ENCODE measurements around the gene FBXL19.
A peak's percentile ranks its signal among the peaks of the same experiment; 100 is the strongest.
"Not testable (repeated sequence)": the region's sequence is repeated elsewhere in the genome, so short reads cannot be mapped to it uniquely, and the experiment has no call there.

FBXL19 gene

GRCh38 chr16:30928390-30928789 lies 5.0 kb downstream of the FBXL19 start:
- TF ChIP-seq CTCF (conservative IDR thresholded peaks at IDR 0.05; ENCODE audit: low read depth) = no peak
- ChIA-PET POLR2A (ENCODE audit: low non-redundant PET) (no interaction called here), CTCF (no interaction called here)
- peak overlapping the region; percentile 94 for H3K27ac ChIP-seq
- no peak for DNase-seq (ENCODE audit: low spot score)

- no peak for DNase-seq (ENCODE audit: low spot score)
- peak overlapping the region; percentile 29 for H3K27ac ChIP-seq
- ChIA-PET CTCF (no interaction called here), POLR2A (ENCODE audit: low non-redundant PET) (no interaction called here)
- TF ChIP-seq CTCF (conservative IDR thresholded peaks at IDR 0.05; ENCODE audit: low read depth) = no peak
Measured at GRCh38 chr16:30929167-30929566, 5.8 kb downstream of the FBXL19 start.

GRCh38 chr16:30930160-30930571 lies 6.8 kb downstream of the FBXL19 start:
- H3K27ac ChIP-seq = no peak overlapping the region
- CTCF ChIA-PET = no interaction called here
- POLR2A ChIA-PET (ENCODE audit: low non-redundant PET) = no interaction called here
- DNase-seq (ENCODE audit: low spot score) = no peak
- no peak for TF ChIP-seq CTCF (conservative IDR thresholded peaks at IDR 0.05; ENCODE audit: low read depth)

GRCh38 chr16:30931068-30931650 lies 7.8 kb downstream of the FBXL19 start:
- no peak for TF ChIP-seq CTCF (conservative IDR thresholded peaks at IDR 0.05; ENCODE audit: low read depth)
- H3K27ac ChIP-seq = peak overlapping the region; percentile 10; the same call in 1 of the 2 replicates
- no peak for DNase-seq (ENCODE audit: low spot score)
- POLR2A ChIA-PET (ENCODE audit: low non-redundant PET) = no interaction called here
- CTCF ChIA-PET = no interaction called here

GRCh38 chr16:30934827-30935557 lies 11.6 kb downstream of the FBXL19 start:
- CTCF ChIA-PET = interaction anchor here (0.6 to 0.7 kb wide), 4 partner anchors 9 to 119 kb away, joined by 3 to 5 read pairs (median 4); no protein-coding TSS in a partner anchor
- POLR2A ChIA-PET (ENCODE audit: low non-redundant PET) = no interaction called here
- TF ChIP-seq CTCF (conservative IDR thresholded peaks at IDR 0.05; ENCODE audit: low read depth) = peak; percentile 30; the same call in 1 of the 2 replicates
- DNase-seq (ENCODE audit: low spot score) = no peak
- H3K27ac ChIP-seq = peak overlapping the region; percentile 36

- POLR2A ChIA-PET (ENCODE audit: low non-redundant PET) = no interaction called here
- CTCF ChIA-PET = no interaction called here
- H3K27ac ChIP-seq = peak overlapping the region; percentile 91
- TF ChIP-seq CTCF (conservative IDR thresholded peaks at IDR 0.05; ENCODE audit: low read depth) = no peak
- no peak for DNase-seq (ENCODE audit: low spot score)
Measured at GRCh38 chr16:30937692-30938091, 14.3 kb downstream of the FBXL19 start.

GRCh38 chr16:30939571-30939970 lies 16.2 kb downstream of the FBXL19 start:
- DNase-seq (ENCODE audit: low spot score); POLR2A ChIA-PET (ENCODE audit: low non-redundant PET): not testable (repeated sequence)
- CTCF ChIA-PET = interaction anchor here (0.7 to 3.6 kb wide), 4 partner anchors 12 to 524 kb away, joined by 3 to 23 read pairs (median 4); no protein-coding TSS in a partner anchor
- peak overlapping the region; percentile 91 for H3K27ac ChIP-seq
